ENCODE data around the gene SPOCK3. TPM values are rescaled to one million over a fixed set of nuclear protein-coding genes. Genes with fewer than 3 reads are reported as not detected.

SPOCK3 gene
- total RNA-seq, 4 donors from 2014 or later, result not detected

DNA sequence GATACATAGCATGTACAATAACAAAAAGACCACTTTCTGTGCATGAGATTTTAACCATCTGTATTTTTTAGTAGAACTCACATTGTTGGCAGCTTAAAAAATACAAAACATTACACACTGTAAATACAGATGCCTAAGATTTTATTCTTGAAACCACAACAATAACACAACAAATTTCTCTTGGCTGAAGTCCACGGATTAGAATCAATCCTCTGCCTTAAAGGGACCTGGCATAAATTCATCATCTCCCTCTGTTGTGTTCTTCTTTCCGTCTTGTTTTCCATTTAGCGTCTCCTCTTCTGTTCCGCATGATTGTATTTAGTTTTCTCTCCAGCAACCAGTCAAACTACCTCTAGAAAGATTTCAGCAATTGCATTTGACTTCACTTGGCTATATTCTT is 231.0 kb downstream of the SPOCK3 start:
- WGBS, 2 donors, result 45 to 58% methylated on average over 4 of the region's 4 CpGs
- intact Hi-C loops (cut with DNase I), result no loop called here
- TF ChIP-seq, protein P1, sequence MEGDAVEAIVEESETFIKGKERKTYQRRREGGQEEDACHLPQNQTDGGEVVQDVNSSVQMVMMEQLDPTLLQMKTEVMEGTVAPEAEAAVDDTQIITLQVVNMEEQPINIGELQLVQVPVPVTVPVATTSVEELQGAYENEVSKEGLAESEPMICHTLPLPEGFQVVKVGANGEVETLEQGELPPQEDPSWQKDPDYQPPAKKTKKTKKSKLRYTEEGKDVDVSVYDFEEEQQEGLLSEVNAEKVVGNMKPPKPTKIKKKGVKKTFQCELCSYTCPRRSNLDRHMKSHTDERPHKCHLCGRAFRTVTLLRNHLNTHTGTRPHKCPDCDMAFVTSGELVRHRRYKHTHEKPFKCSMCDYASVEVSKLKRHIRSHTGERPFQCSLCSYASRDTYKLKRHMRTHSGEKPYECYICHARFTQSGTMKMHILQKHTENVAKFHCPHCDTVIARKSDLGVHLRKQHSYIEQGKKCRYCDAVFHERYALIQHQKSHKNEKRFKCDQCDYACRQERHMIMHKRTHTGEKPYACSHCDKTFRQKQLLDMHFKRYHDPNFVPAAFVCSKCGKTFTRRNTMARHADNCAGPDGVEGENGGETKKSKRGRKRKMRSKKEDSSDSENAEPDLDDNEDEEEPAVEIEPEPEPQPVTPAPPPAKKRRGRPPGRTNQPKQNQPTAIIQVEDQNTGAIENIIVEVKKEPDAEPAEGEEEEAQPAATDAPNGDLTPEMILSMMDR (IDR thresholded peaks at IDR 0.05), result no peak
- no peak for TF ChIP-seq POLR2A (IDR thresholded peaks at IDR 0.05)

DNA sequence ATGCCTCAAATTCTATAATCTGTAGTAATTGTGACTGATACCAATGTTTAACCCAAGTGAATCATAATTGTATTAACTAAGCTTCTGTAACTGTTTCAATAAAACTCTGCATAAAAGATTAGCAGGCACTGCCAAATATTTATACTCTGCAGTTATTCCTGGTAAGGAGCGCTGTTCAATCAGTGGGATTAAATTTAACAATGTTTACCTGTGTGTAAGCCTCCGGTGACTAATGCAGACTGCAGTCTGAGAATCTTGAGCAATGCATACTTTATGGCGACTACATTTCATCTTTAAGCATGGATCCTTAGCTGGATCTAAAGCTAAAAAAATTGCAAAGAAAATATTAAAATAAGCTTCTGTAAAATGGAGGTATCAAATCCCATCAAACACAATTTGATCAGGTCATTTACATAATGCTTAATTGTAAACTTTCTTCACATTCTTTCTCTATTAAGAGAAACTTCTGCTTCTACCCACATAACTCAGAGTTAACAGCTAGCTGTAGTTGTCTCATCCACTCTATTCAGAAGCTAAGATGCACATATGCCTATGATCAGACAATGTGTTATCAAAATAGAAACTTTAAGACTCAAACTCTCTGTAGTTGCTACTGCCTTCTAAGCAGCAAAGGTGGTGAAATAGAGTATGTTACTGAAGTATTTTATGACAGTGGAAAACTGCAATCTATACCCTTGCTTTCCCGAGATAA is 234.0 kb downstream of the SPOCK3 start:
- no peak overlapping the region for H3K4me3 ChIP-seq
- H3K36me3 ChIP-seq, result no peaks in the 10 kb centered on the region
- no peak for TF ChIP-seq POLR2A (IDR thresholded peaks at IDR 0.05)
- TF ChIP-seq, protein P1 (IDR thresholded peaks at IDR 0.05), result no peak
- no peaks in the 10 kb centered on the region for H3K9me3 ChIP-seq
- intact Hi-C loops (cut with DNase I), result no loop called here
- H3K4me1 ChIP-seq, result peaks cover 0 to 9% (median 0%) of the 10 kb centered on the region in 3 donors
- 45 to 51% methylated on average over 4 of the region's 4 CpGs for WGBS, 2 donors
- no peak for DNase-seq
- H3K27me3 ChIP-seq, result peaks cover 0 to 43% (median 0%) of the 10 kb centered on the region in 4 donors
- no peak overlapping the region for H3K27ac ChIP-seq

More for the DNA sequence above, 231.0 kb downstream of the SPOCK3 start:
- no peak for DNase-seq
- no peaks in the 10 kb centered on the region for H3K9me3 ChIP-seq
- H3K4me1 ChIP-seq, result peaks cover 0 to 9% (median 0%) of the 10 kb centered on the region in 3 donors
- H3K27ac ChIP-seq, result no peak overlapping the region
- H3K4me3 ChIP-seq, result no peak overlapping the region
- H3K27me3 ChIP-seq, result peaks cover 0 to 22% (median 0%) of the 10 kb centered on the region in 4 donors
- H3K36me3 ChIP-seq, result no peaks in the 10 kb centered on the region

DNA sequence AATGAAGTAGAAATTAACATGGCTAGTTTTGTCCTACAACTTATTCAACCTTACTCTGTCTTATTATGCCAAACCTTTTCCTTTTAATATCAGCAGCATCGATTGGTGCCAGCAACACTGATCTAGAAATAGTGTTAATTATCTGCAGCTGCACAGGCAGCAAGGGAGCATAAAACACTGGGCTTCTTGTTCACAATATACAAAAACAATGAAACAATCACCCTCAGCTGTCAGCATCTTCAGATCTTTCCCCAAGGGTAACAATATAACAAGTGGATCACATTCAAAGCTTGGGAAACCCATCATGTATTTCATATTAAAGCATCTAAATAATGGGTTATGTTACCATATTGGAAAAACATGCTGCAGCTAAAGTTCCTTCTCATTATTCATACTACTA is 238.1 kb downstream of the SPOCK3 start:
- peaks cover 0 to 41% (median 0%) of the 10 kb centered on the region in 4 donors for H3K27me3 ChIP-seq
- no peak overlapping the region for H3K4me3 ChIP-seq
- H3K9me3 ChIP-seq, result no peaks in the 10 kb centered on the region
- no peak overlapping the region for H3K27ac ChIP-seq
- no peaks in the 10 kb centered on the region for H3K36me3 ChIP-seq
- 45 to 47% methylated on average over 1 of the region's 1 CpG for WGBS, 2 donors
- DNase-seq, result no peak
- intact Hi-C loops (cut with DNase I), result no loop called here
- peaks cover 0 to 9% (median 0%) of the 10 kb centered on the region in 3 donors for H3K4me1 ChIP-seq
- TF ChIP-seq, protein P1 (IDR thresholded peaks at IDR 0.05), result no peak
- no peak for TF ChIP-seq POLR2A (IDR thresholded peaks at IDR 0.05)

DNA sequence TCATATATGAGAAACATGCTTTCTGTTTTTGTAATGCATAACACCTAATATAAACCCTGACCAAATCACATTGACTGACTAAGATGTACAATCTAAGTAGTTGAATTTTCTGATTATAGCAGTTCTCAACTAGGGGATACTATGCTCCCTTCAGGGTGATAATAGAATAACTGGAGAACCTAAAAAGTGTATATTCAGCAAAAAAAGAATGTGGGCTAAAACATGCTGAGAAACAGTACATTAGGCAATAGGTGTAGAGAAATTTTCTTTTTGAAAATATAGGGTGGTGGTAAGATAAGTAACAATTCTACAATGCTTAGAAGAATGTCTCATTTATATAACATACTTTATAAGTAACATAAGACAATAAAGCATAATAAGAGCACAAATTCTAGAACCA is 239.6 kb downstream of the SPOCK3 start:
- Histone ChIP-seq H3K4me3 (no peak overlapping the region), H3K27me3 (peaks cover 0 to 41% (median 0%) of the 10 kb centered on the region in 4 donors), H3K27ac (no peak overlapping the region), H3K4me1 (no peaks in the 10 kb centered on the region), H3K36me3 (no peaks in the 10 kb centered on the region), H3K9me3 (no peaks in the 10 kb centered on the region)
- no peak for DNase-seq
- intact Hi-C loops (cut with DNase I), result no loop called here
- TF ChIP-seq, protein P1 (IDR thresholded peaks at IDR 0.05), result no peak
- TF ChIP-seq POLR2A (IDR thresholded peaks at IDR 0.05), result no peak

DNA sequence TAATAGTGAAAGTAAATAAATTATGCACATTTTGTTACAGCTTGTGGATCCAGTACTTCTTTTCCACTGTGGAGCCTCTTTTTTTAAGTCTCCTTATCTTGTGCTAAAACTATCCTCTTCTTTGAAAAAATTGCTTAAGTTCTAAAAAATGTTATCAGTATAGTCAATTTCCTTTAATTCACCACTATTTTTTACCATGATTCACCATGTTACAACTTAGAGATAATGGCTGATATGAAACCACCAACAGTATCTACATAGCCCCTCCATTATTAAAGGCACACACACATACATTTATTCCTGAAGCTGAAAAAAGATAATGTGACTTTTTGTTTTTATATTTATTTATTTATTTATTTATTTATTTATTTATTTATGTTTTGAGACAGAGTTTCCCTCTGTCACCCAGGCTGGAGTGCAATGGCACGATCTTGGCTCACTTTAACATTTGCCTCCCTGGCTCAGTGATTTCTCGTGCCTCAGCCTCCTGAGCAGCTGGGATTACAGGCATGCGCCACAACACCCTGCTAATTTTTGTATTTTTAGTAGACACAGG is 243.2 kb downstream of the SPOCK3 start:
- no peak for DNase-seq
- H3K27me3 ChIP-seq, result peaks cover 0 to 8% (median 0%) of the 10 kb centered on the region in 4 donors
- intact Hi-C loops (cut with DNase I), result no loop called here
- H3K4me1 ChIP-seq, result no peaks in the 10 kb centered on the region
- H3K27ac ChIP-seq, result no peak overlapping the region
- WGBS, 2 donors, result 89 to 96% methylated on average over 3 of the region's 3 CpGs
- H3K36me3 ChIP-seq, result no peaks in the 10 kb centered on the region
- H3K9me3 ChIP-seq, result no peaks in the 10 kb centered on the region
- TF ChIP-seq, protein P1 (IDR thresholded peaks at IDR 0.05), result no peak
- no peak for TF ChIP-seq POLR2A (IDR thresholded peaks at IDR 0.05)
- H3K4me3 ChIP-seq, result no peak overlapping the region
